Vagina (tissue), 2 donors: ENCODE data around the gene ARHGDIB. TPM values are rescaled to one million over a fixed set of nuclear protein-coding genes. Genes with fewer than 3 reads are reported as not detected.

Experiments used
- DNase-seq, 2 donors: peaks; one replicate each; pipeline ENCODE4 v3.0.0-alpha.2; 2017; ENCODE audit errors: extremely low spot score in 2 of 2
- H3K27ac ChIP-seq: fragments of 200-600 bp; sonication (generic); one replicate; pipeline ENCODE4 v1.5.1; 2019
- H3K27me3 ChIP-seq: fragments of 200-600 bp; sonication (generic); one replicate; pipeline ENCODE4 v1.5.1; 2019
- H3K36me3 ChIP-seq, 2 donors: fragments of 200-600 bp; sonication (generic); one replicate each; pipeline ENCODE4 v1.5.1; 2017 to 2019
- H3K4me1 ChIP-seq: fragments of 200-600 bp; sonication (generic); one replicate; pipeline ENCODE4 v1.5.1; 2019
- H3K4me3 ChIP-seq, 2 donors: fragments of 200-600 bp; sonication (generic); 1 replicate in 1 of 2; 2 replicates in 1 of 2; pipeline ENCODE4 v1.5.1; 2016 to 2019
- H3K9me3 ChIP-seq: fragments of 200-600 bp; sonication (generic); one replicate; pipeline ENCODE4 v1.5.1; 2019
- CTCF ChIP-seq, 3 experiments: fragments of 450-650 bp in 2 of 3; fragments of 200-600 bp in 1 of 3; sonication (generic) in 1 of 3; IDR thresholded peaks; one replicate each; pipeline ENCODE4 v1.5.1; 2017 to 2019; ENCODE audit warnings: antibody characterized with exemption in 3 of 3, mild to moderate bottlenecking in 2 of 3, moderate library complexity in 2 of 3
- POLR2A ChIP-seq, 2 donors: fragments of 450-650 bp; IDR thresholded peaks; one replicate each; pipeline ENCODE4 v1.6.1; 2017; ENCODE audit warnings: antibody characterized with exemption in 2 of 2, mild to moderate bottlenecking in 2 of 2, moderate library complexity in 2 of 2
- POLR2AphosphoS5 ChIP-seq, 2 donors: sonication (generic); formaldehyde crosslinking; IDR thresholded peaks; one replicate each; pipeline ENCODE4 v1.9.0; 2017; ENCODE audit warnings: antibody characterized with exemption in 2 of 2, mild to moderate bottlenecking in 2 of 2, low read depth in 1 of 2; ENCODE audit not compliant: insufficient read depth in 1 of 2
- intact Hi-C: fragments of 100-400 bp; cut with DNase I; formaldehyde crosslinking; loops from one replicate; pipeline ENCODE4 v1.15.1; 2023
- total RNA-seq: library from RNA; depleted of rRNA; stranded (reverse); fragments of >200 nt; gene quantifications from one replicate; pipeline ENCODE4 v1.2.3, GENCODE V29; 2016

ARHGDIB gene
- total RNA-seq, 1 donor from 2014 or later, result 153 TPM

GRCh38 chr12:14959126-14959440, 2.3 kb downstream of the ARHGDIB start:
- H3K27ac ChIP-seq, result peak overlapping the region; percentile 62
- no peaks in the 10 kb centered on the region for H3K36me3 ChIP-seq
- DNase-seq, result no peak
- no peaks in the 10 kb centered on the region for H3K27me3 ChIP-seq
- TF ChIP-seq POLR2A (IDR thresholded peaks at IDR 0.05) (no peak), POLR2AphosphoS5 (IDR thresholded peaks at IDR 0.05; ENCODE audit: insufficient read depth in 1 of 2, low read depth in 1 of 2) (no peak), CTCF (IDR thresholded peaks at IDR 0.05) (no peak)
- no peaks in the 10 kb centered on the region for H3K9me3 ChIP-seq
- intact Hi-C loops, result no loop called here
- peak overlapping the region; percentile 14 to 44 for H3K4me3 ChIP-seq
- H3K4me1 ChIP-seq, result peaks cover 44% of the 10 kb centered on the region

- Histone ChIP-seq H3K27me3 (no peaks in the 10 kb centered on the region), H3K9me3 (no peaks in the 10 kb centered on the region), H3K4me3 (peak overlapping the region in 1 of 2 donors; percentile 44), H3K4me1 (peaks cover 44% of the 10 kb centered on the region), H3K27ac (peak overlapping the region; percentile 62), H3K36me3 (no peaks in the 10 kb centered on the region)
- DNase-seq, result no peak
- intact Hi-C loops, result no loop called here
- TF ChIP-seq CTCF (IDR thresholded peaks at IDR 0.05), result no peak
- no peak for TF ChIP-seq POLR2AphosphoS5 (IDR thresholded peaks at IDR 0.05; ENCODE audit: insufficient read depth in 1 of 2, low read depth in 1 of 2)
- TF ChIP-seq POLR2A (IDR thresholded peaks at IDR 0.05), result no peak
Observed at GRCh38 chr12:14958361-14959125, 2.9 kb downstream of the ARHGDIB start.

GRCh38 chr12:14957551-14958168, 3.7 kb downstream of the ARHGDIB start:
- TF ChIP-seq POLR2AphosphoS5 (IDR thresholded peaks at IDR 0.05; ENCODE audit: insufficient read depth in 1 of 2, low read depth in 1 of 2) (no peak), CTCF (IDR thresholded peaks at IDR 0.05) (no peak), POLR2A (IDR thresholded peaks at IDR 0.05) (no peak)
- peak overlapping the region; percentile 62 for H3K27ac ChIP-seq
- no peaks in the 10 kb centered on the region for H3K36me3 ChIP-seq
- H3K4me3 ChIP-seq, result peak overlapping the region in 1 of 2 donors; percentile 7
- no peak for DNase-seq
- no peaks in the 10 kb centered on the region for H3K27me3 ChIP-seq
- no peaks in the 10 kb centered on the region for H3K9me3 ChIP-seq
- intact Hi-C loops, result no loop called here
- peaks cover 49% of the 10 kb centered on the region for H3K4me1 ChIP-seq

GRCh38 chr12:14956905-14957304, 4.5 kb downstream of the ARHGDIB start:
- Histone ChIP-seq H3K36me3 (no peaks in the 10 kb centered on the region), H3K27me3 (no peaks in the 10 kb centered on the region), H3K4me3 (no peak overlapping the region), H3K4me1 (peaks cover 57% of the 10 kb centered on the region), H3K9me3 (no peaks in the 10 kb centered on the region), H3K27ac (peak overlapping the region; percentile 62)
- intact Hi-C loops, result no loop called here
- no peak for TF ChIP-seq POLR2AphosphoS5 (IDR thresholded peaks at IDR 0.05; ENCODE audit: insufficient read depth in 1 of 2, low read depth in 1 of 2)
- no peak for TF ChIP-seq POLR2A (IDR thresholded peaks at IDR 0.05)
- no peak for TF ChIP-seq CTCF (IDR thresholded peaks at IDR 0.05)
- DNase-seq, result no peak
